Activated CD4-positive, alpha-beta T cell treated with anti-CD3 and anti-CD28 coated beads, Interleukin-2, amount 50 U/mL, for 24 hours (primary cell): ENCODE data around the gene PPP6R1.

Experiments used
- DNase-seq, 2 donors: peaks; one replicate each; pipeline ENCODE4 v3.0.0-alpha.2; 2020; ENCODE audit warnings: low read depth in 1 of 2, low spot score in 1 of 2

The PPP6R1 gene

GRCh38 chr19:55186080-55186479 lies 72.7 kb downstream of the PPP6R1 start:
- DNase-seq: no peak

GRCh38 chr19:55181740-55182139 lies 77.1 kb downstream of the PPP6R1 start:
- no peak for DNase-seq
